Dendritic cell treated with granulocyte-macrophage colony-stimulating factor and Interleukin-4, amounts not matched to agents 40 ng/mL and 50 ng/mL, for 4 days (primary cell): Measurements from ENCODE around the gene RMC1.

Experiments used
- H3K27ac Mint-ChIP-seq: one replicate; pipeline ENCODE4 v1.8.0; 2022; ENCODE audit warnings: mild to moderate bottlenecking, mixed read lengths
- H3K27me3 Mint-ChIP-seq: one replicate; pipeline ENCODE4 v1.8.0; 2022; ENCODE audit warnings: mild to moderate bottlenecking, mixed read lengths
- H3K36me3 Mint-ChIP-seq: one replicate; pipeline ENCODE4 v1.8.0; 2022; ENCODE audit warnings: low read depth, mixed read lengths
- H3K4me1 Mint-ChIP-seq: one replicate; pipeline ENCODE4 v1.8.0; 2022; ENCODE audit warnings: low read depth, mixed read lengths
- H3K4me3 Mint-ChIP-seq: one replicate; pipeline ENCODE4 v1.8.0; 2022; ENCODE audit warnings: mild to moderate bottlenecking, moderate library complexity, mixed read lengths
- H3K9me3 Mint-ChIP-seq: one replicate; pipeline ENCODE4 v1.8.0; 2022; ENCODE audit warnings: mixed read lengths
- intact Hi-C: fragments of 100-400 bp; cut with micrococcal nuclease; formaldehyde crosslinking; loops from one replicate; pipeline ENCODE4 v1.15.0; 2022

RMC1 gene

DNA sequence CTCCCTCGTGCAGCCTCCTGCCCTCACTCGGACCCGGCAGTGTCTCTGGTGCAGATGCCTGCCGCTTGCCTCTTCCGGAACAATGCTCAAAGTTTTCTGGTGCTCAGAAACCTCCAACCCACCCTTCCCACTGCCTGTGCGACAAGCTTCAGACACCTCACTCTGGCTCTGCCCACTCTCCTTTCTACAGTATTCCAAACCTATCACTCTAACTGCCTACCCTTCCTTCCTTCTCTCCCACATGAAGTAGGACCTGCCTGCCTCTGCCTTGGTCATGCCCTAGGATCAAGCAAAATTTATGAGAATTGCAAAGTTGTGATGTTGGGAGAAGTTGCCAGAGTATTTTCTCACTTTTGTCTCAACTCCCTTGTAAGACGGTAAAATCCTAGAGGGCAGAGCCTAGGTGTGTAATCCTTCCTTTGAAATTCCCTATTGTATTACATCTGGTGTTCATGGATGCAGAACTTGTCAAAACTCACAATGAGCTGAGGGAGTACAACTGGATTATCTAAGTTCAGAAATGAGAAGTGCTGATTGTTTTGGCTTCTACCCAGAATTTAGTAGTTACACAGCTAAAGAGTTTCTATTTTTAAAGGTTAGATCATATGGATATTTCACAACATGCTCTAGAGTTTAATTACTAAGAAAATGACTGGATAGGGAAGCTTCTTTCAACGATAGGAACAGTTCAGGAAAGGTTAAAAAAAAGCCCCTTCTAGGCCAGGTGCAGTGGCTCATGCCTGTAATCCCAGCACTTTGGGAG, 75.8 kb downstream of the RMC1 start:
- peaks cover 66% of the 10 kb centered on the region for H3K36me3 Mint-ChIP-seq

DNA sequence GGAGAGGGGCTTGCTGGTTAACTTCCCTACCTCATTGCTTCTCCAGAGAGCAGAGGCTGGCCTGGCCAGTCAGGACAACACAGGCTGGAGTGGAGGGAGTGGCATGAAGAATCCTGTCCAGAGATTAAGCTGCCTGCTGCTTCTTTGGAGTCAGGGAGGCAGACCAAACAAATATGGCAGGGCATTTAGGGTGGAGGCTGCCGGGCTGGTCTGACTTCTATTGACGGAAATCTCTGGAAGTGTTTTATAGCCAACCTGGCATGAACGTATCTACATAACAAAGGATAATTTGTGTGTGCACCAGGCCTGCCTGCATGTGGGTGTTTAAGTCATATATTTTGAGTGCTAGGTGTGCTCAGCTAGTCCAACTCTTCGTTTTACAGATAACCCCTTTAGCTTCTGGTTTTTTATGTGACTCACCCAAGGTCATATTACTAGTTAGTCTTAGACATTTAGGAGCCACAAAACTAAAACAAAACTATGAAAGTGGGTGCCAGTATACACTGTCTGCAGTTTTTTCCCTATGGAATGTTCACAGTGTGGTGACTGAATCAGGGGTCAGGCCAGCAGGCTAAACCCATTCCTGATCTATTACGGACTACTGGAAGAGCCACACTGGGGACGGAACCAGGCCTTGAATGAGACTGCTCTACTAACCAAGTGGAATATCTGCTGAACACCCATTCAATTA, 77.5 kb downstream of the RMC1 start:
- no peaks in the 10 kb centered on the region for H3K9me3 Mint-ChIP-seq
- intact Hi-C loops: no loop called here
- H3K27ac Mint-ChIP-seq: no peak overlapping the region
- H3K27me3 Mint-ChIP-seq: peaks cover 3% of the 10 kb centered on the region
- peaks cover 60% of the 10 kb centered on the region for H3K36me3 Mint-ChIP-seq
- no peak overlapping the region for H3K4me3 Mint-ChIP-seq
- peaks cover 81% of the 10 kb centered on the region for H3K4me1 Mint-ChIP-seq

More for the DNA sequence above, 75.8 kb downstream of the RMC1 start:
- intact Hi-C loops: loop anchor here (5.0 kb wide), 1 partner anchor 37 kb away; no protein-coding TSS in a partner anchor
- Mint-ChIP-seq H3K27me3 (peaks cover 3% of the 10 kb centered on the region), H3K9me3 (no peaks in the 10 kb centered on the region), H3K4me3 (peak overlapping the region; percentile 56), H3K27ac (peak overlapping the region; percentile 67), H3K4me1 (peaks cover 77% of the 10 kb centered on the region)
